Panc1 (cell line): ENCODE data around the gene KRTAP26-1. TPM values are rescaled to one million over a fixed set of nuclear protein-coding genes. Genes with fewer than 3 reads are reported as not detected.

Source experiments
- ATAC-seq: fragments of 200-7000 bp; cut with Tn5 transposase; 2 replicates; pipeline ENCODE4 v1.9.1; 2020; ENCODE audit warnings: mild to moderate bottlenecking, moderate library complexity
- BruUV-seq: library from RNA; stranded (reverse); fragments of 400-500 nt; replicated peaks from 2 replicates; lab custom pipeline; 2021; lab: Mats Ljungman, UMichigan
- CTCF ChIA-PET: fragments of 300-600 bp; sonication (Branson Sonifier 250); formaldehyde crosslinking; loops from one replicate; lab custom pipeline; 2022; ENCODE audit warnings: antibody characterized with exemption; lab: Charles Lee
- POLR2A ChIA-PET: fragments of 300-600 bp; sonication (Branson Sonifier 250); formaldehyde crosslinking; loops from one replicate; lab custom pipeline; 2022; ENCODE audit warnings: antibody characterized with exemption; lab: Charles Lee
- DNase-seq: peaks from one replicate; pipeline ENCODE4 v3.0.0-alpha.2; 2010; ENCODE audit warnings: low read depth, low spot score
- H3K27ac ChIP-seq: 2 replicates; pipeline ENCODE4 v1.5.1; 2011; ENCODE audit warnings: mild to moderate bottlenecking, low read length, inconsistent platforms
- H3K27me3 ChIP-seq: fragments of 200-500 bp; sonication (Bioruptor generic); 2 replicates; pipeline ENCODE4 v1.6.0; 2014; ENCODE audit warnings: low read length, inconsistent platforms; ENCODE audit not compliant: control insufficient read depth, insufficient read depth
- H3K36me3 ChIP-seq: fragments of 200-500 bp; sonication (Bioruptor generic); 2 replicates; pipeline ENCODE4 v1.5.1; 2014; ENCODE audit warnings: inconsistent platforms, mild to moderate bottlenecking, low read length, moderate library complexity; ENCODE audit not compliant: control insufficient read depth, insufficient read depth
- H3K4me1 ChIP-seq: 2 replicates; pipeline ENCODE4 v1.5.1; 2011; ENCODE audit warnings: inconsistent platforms, mild to moderate bottlenecking, low read length, moderate library complexity; ENCODE audit not compliant: control insufficient read depth, insufficient read depth
- H3K4me3 ChIP-seq, 2 experiments: 2 replicates each; pipeline ENCODE4 v1.5.1; 2011 to 2012; ENCODE audit warnings: low read depth in 2 of 2, low read length in 2 of 2, mild to moderate bottlenecking in 2 of 2, inconsistent platforms in 1 of 2, moderate library complexity in 1 of 2
- H3K9me3 ChIP-seq: fragments of 200-500 bp; sonication (Bioruptor generic); 2 replicates; pipeline ENCODE4 v1.5.1; 2014; ENCODE audit warnings: low read depth, mild to moderate bottlenecking, inconsistent platforms, low read length, moderate library complexity; ENCODE audit not compliant: control insufficient read depth, insufficient read depth
- CTCF ChIP-seq: fragments of 450-650 bp; IDR thresholded peaks from 2 replicates; pipeline ENCODE4 v1.5.1; 2017; ENCODE audit warnings: mild to moderate bottlenecking
- POLR2AphosphoS5 ChIP-seq: IDR thresholded peaks from 2 replicates; pipeline ENCODE4 v1.6.1; 2012; ENCODE audit warnings: mild to moderate bottlenecking, low read depth, low read length, moderate library complexity
- REST ChIP-seq, 2 experiments: IDR thresholded peaks; 2 replicates each; pipeline ENCODE4 v1.6.1; 2011 to 2012; ENCODE audit warnings: low read depth in 2 of 2, control low read depth in 1 of 2, low read length in 1 of 2, mild to moderate bottlenecking in 1 of 2, moderate library complexity in 1 of 2; ENCODE audit not compliant: insufficient read depth in 1 of 2
- SIN3A ChIP-seq: IDR thresholded peaks from 2 replicates; pipeline ENCODE4 v1.6.1; 2012; ENCODE audit warnings: low read depth, mild to moderate bottlenecking, low read length, moderate library complexity, borderline replicate concordance; ENCODE audit not compliant: insufficient read depth
- TCF7L2 ChIP-seq: IDR thresholded peaks from 2 replicates; pipeline ENCODE4 v1.6.1; 2011; ENCODE audit warnings: mild to moderate bottlenecking, low read depth, low read length, inconsistent platforms
- in situ Hi-C: cut with HindIII; loops from 2 replicates; pipeline ENCODE4 v1.10.0; 2016; ENCODE audit warnings: low sequenced_read_pairs, low pct_unique_long_range_greater_than_20kb
- intact Hi-C: fragments of 100-400 bp; cut with micrococcal nuclease; formaldehyde crosslinking; loops from one replicate; pipeline ENCODE4 v1.10.0; 2022; ENCODE audit not compliant: unreplicated experiment
- total RNA-seq: library from RNA; stranded (reverse); gene quantifications from one replicate; pipeline ENCODE4 v1.2.1, GENCODE V29; 2021; ENCODE audit not compliant: unreplicated experiment

Gene KRTAP26-1
- total RNA-seq, 1 experiment from 2014 or later = not detected

GRCh38 chr21:30271156-30271555, 49.0 kb downstream of the KRTAP26-1 start:
- ChIA-PET POLR2A (no interaction called here), CTCF (no interaction called here)
- no peaks in the 10 kb centered on the region for H3K36me3 ChIP-seq
- TF ChIP-seq POLR2AphosphoS5 (no peak), SIN3A (no peak), REST (IDR thresholded peaks at IDR 0.05; ENCODE audit: insufficient read depth in 1 of 2, low read depth in 2 of 2, low read length in 1 of 2) (no peak), TCF7L2 (no peak), CTCF (no peak)
- no peak overlapping the region for H3K4me3 ChIP-seq
- in situ Hi-C loops (no loop called here), intact Hi-C loops (no loop called here)
- no peaks in the 10 kb centered on the region for H3K9me3 ChIP-seq
- no TSS peak for BruUV-seq
- no peak for ATAC-seq
- DNase-seq = no peak
- H3K27ac ChIP-seq = no peak overlapping the region
- no peaks in the 10 kb centered on the region for H3K27me3 ChIP-seq
- no peaks in the 10 kb centered on the region for H3K4me1 ChIP-seq

- Histone ChIP-seq H3K9me3 (no peaks in the 10 kb centered on the region), H3K27me3 (no peaks in the 10 kb centered on the region), H3K36me3 (no peaks in the 10 kb centered on the region), H3K27ac (no peak overlapping the region), H3K4me1 (no peaks in the 10 kb centered on the region), H3K4me3 (no peak overlapping the region)
- ATAC-seq (no peak), DNase-seq (no peak)
- BruUV-seq = no TSS peak
- intact Hi-C loops (no loop called here), in situ Hi-C loops (no loop called here)
- no peak for TF ChIP-seq CTCF
- no peak for TF ChIP-seq REST (IDR thresholded peaks at IDR 0.05; ENCODE audit: insufficient read depth in 1 of 2, low read depth in 2 of 2, low read length in 1 of 2)
- no peak for TF ChIP-seq TCF7L2
- TF ChIP-seq SIN3A = no peak
- TF ChIP-seq POLR2AphosphoS5 = no peak
- POLR2A ChIA-PET = no interaction called here
- CTCF ChIA-PET = no interaction called here
Observed at GRCh38 chr21:30269803-30270530, 50.1 kb downstream of the KRTAP26-1 start.
